ENCODE data around the gene ETFRF1. TPM values are rescaled to one million over a fixed set of nuclear protein-coding genes. Genes with fewer than 3 reads are reported as not detected.

The ETFRF1 gene
- total RNA-seq, 1 donor from 2014 or later: 10.8 TPM

GRCh38 chr12:25194722-25195055 is 348 bp upstream of the ETFRF1 start:
- DNase-seq (ENCODE audit: low spot score): no peak
- Mint-ChIP-seq H3K27ac (ENCODE audit: unreplicated experiment) (peak overlapping the region; percentile 97), H3K27me3 (ENCODE audit: low read depth) (no peaks in the 10 kb centered on the region), H3K9me3 (ENCODE audit: low read depth) (no peaks in the 10 kb centered on the region), H3K4me1 (ENCODE audit: low read depth) (peaks cover 20% of the 10 kb centered on the region), H3K4me3 (ENCODE audit: unreplicated experiment) (peak overlapping the region; percentile 94), H3K36me3 (ENCODE audit: low read depth) (no peaks in the 10 kb centered on the region)
- no peak for TF ChIP-seq CTCF (IDR thresholded peaks at IDR 0.05)

GRCh38 chr12:25197608-25198007 is 2.6 kb downstream of the ETFRF1 start:
- Mint-ChIP-seq H3K4me3 (ENCODE audit: unreplicated experiment) (no peak overlapping the region), H3K36me3 (ENCODE audit: low read depth) (peaks cover 3% of the 10 kb centered on the region), H3K27ac (ENCODE audit: unreplicated experiment) (no peak overlapping the region), H3K9me3 (ENCODE audit: low read depth) (no peaks in the 10 kb centered on the region), H3K27me3 (ENCODE audit: low read depth) (no peaks in the 10 kb centered on the region), H3K4me1 (ENCODE audit: low read depth) (peaks cover 34% of the 10 kb centered on the region)
- no peak for TF ChIP-seq CTCF (IDR thresholded peaks at IDR 0.05)
- no peak for DNase-seq (ENCODE audit: low spot score)

- H3K36me3 Mint-ChIP-seq (ENCODE audit: low read depth): peaks cover 7% of the 10 kb centered on the region
Observed at GRCh38 chr12:25200703-25201102, 5.7 kb downstream of the ETFRF1 start.

GRCh38 chr12:25202137-25202536 is 7.1 kb downstream of the ETFRF1 start:
- Mint-ChIP-seq H3K4me3 (ENCODE audit: unreplicated experiment) (no peak overlapping the region), H3K27ac (ENCODE audit: unreplicated experiment) (no peak overlapping the region), H3K27me3 (ENCODE audit: low read depth) (no peaks in the 10 kb centered on the region), H3K9me3 (ENCODE audit: low read depth) (no peaks in the 10 kb centered on the region), H3K4me1 (ENCODE audit: low read depth) (peaks cover 27% of the 10 kb centered on the region), H3K36me3 (ENCODE audit: low read depth) (peaks cover 9% of the 10 kb centered on the region)
- TF ChIP-seq CTCF (IDR thresholded peaks at IDR 0.05): no peak
- no peak for DNase-seq (ENCODE audit: low spot score)

More at GRCh38 chr12:25200703-25201102, 5.7 kb downstream of the ETFRF1 start:
- H3K27me3 Mint-ChIP-seq (ENCODE audit: low read depth): no peaks in the 10 kb centered on the region
- no peak for TF ChIP-seq CTCF (IDR thresholded peaks at IDR 0.05)
- no peaks in the 10 kb centered on the region for H3K9me3 Mint-ChIP-seq (ENCODE audit: low read depth)
- no peak for DNase-seq (ENCODE audit: low spot score)
- H3K27ac Mint-ChIP-seq (ENCODE audit: unreplicated experiment): peak overlapping the region; percentile 23
- H3K4me1 Mint-ChIP-seq (ENCODE audit: low read depth): peaks cover 25% of the 10 kb centered on the region
- H3K4me3 Mint-ChIP-seq (ENCODE audit: unreplicated experiment): no peak overlapping the region

GRCh38 chr12:25207411-25207810 is 12.4 kb downstream of the ETFRF1 start:
- H3K27ac Mint-ChIP-seq (ENCODE audit: unreplicated experiment): no peak overlapping the region
- H3K9me3 Mint-ChIP-seq (ENCODE audit: low read depth): no peaks in the 10 kb centered on the region
- H3K27me3 Mint-ChIP-seq (ENCODE audit: low read depth): no peaks in the 10 kb centered on the region
- TF ChIP-seq CTCF (IDR thresholded peaks at IDR 0.05): no peak
- no peak overlapping the region for H3K4me3 Mint-ChIP-seq (ENCODE audit: unreplicated experiment)
- DNase-seq (ENCODE audit: low spot score): no peak
- H3K36me3 Mint-ChIP-seq (ENCODE audit: low read depth): peaks cover 12% of the 10 kb centered on the region
- H3K4me1 Mint-ChIP-seq (ENCODE audit: low read depth): peaks cover 12% of the 10 kb centered on the region
